WTC11 (cell line): ENCODE measurements around the gene TMEM178B. TPM values are rescaled to one million over a fixed set of nuclear protein-coding genes. Genes with fewer than 3 reads are reported as not detected.

Experiments
- AFF4 ChIP-seq: sonication (generic); formaldehyde crosslinking; IDR thresholded peaks from 2 replicates; pipeline ENCODE4 v1.8.1; 2023; ENCODE audit warnings: mild to moderate bottlenecking, missing genetic modification reagents, borderline replicate concordance
- ARID4B ChIP-seq: sonication (generic); formaldehyde crosslinking; IDR thresholded peaks from 2 replicates; pipeline ENCODE4 v1.8.0; 2023; ENCODE audit warnings: missing genetic modification reagents, mild to moderate bottlenecking, borderline replicate concordance
- CREB1 ChIP-seq: sonication (generic); formaldehyde crosslinking; IDR thresholded peaks from 2 replicates; pipeline ENCODE4 v1.8.0; 2023; ENCODE audit warnings: mild to moderate bottlenecking, missing genetic modification reagents
- FOXK1 ChIP-seq: sonication (generic); formaldehyde crosslinking; IDR thresholded peaks from 2 replicates; pipeline ENCODE4 v1.8.0; 2022; ENCODE audit warnings: mild to moderate bottlenecking, moderate library complexity, missing genetic modification reagents
- GABPB1 ChIP-seq: sonication (generic); formaldehyde crosslinking; IDR thresholded peaks from 2 replicates; pipeline ENCODE4 v1.8.1; 2023; ENCODE audit warnings: mild to moderate bottlenecking, missing genetic modification reagents
- IRF2 ChIP-seq: sonication (generic); formaldehyde crosslinking; IDR thresholded peaks from 2 replicates; pipeline ENCODE4 v1.8.0; 2022; ENCODE audit warnings: low read depth, missing genetic modification reagents, borderline replicate concordance
- JAZF1 ChIP-seq: fragments of 250-450 bp; sonication (Bioruptor Pico); IDR thresholded peaks from 2 replicates; pipeline ENCODE4 v1.9.0; 2021; ENCODE audit warnings: moderate library complexity, mild to moderate bottlenecking, inconsistent platforms
- KAT7 ChIP-seq: sonication (generic); formaldehyde crosslinking; IDR thresholded peaks from 2 replicates; pipeline ENCODE4 v1.8.1; 2023; ENCODE audit warnings: missing genetic modification reagents, mild to moderate bottlenecking, borderline replicate concordance
- SMAD4 ChIP-seq: sonication (generic); formaldehyde crosslinking; IDR thresholded peaks from 2 replicates; pipeline ENCODE4 v1.8.0; 2022; ENCODE audit warnings: mild to moderate bottlenecking, missing genetic modification reagents
- ZNF281 ChIP-seq: sonication (generic); formaldehyde crosslinking; IDR thresholded peaks from 2 replicates; pipeline ENCODE4 v1.8.0; 2023; ENCODE audit warnings: mild to moderate bottlenecking, missing genetic modification reagents
- ZNF416 ChIP-seq: fragments of 250-450 bp; sonication (Bioruptor Pico); IDR thresholded peaks from 2 replicates; pipeline ENCODE4 v1.9.0; 2021; ENCODE audit warnings: mild to moderate bottlenecking, inconsistent platforms
- ZNF671 ChIP-seq: fragments of 250-450 bp; sonication (Bioruptor Pico); IDR thresholded peaks from 2 replicates; pipeline ENCODE4 v1.8.0; 2021; ENCODE audit warnings: mild to moderate bottlenecking
- ZSCAN18 ChIP-seq: fragments of 250-450 bp; sonication (Bioruptor Pico); IDR thresholded peaks from 2 replicates; pipeline ENCODE4 v2.1.2; 2022; ENCODE audit warnings: mild to moderate bottlenecking, moderate library complexity
- total RNA-seq: library from RNA; stranded (reverse); gene quantifications from 3 replicates; pipeline ENCODE4 v1.2.3, GENCODE V29; 2021
- TF ChIP-seq, protein P1 (sequence below): fragments of 250-450 bp; sonication (Bioruptor Pico); IDR thresholded peaks from 2 replicates; pipeline ENCODE4 v1.8.0; 2021; ENCODE audit warnings: mild to moderate bottlenecking
- TF ChIP-seq, protein P2 (sequence below): sonication (generic); formaldehyde crosslinking; IDR thresholded peaks from 2 replicates; pipeline ENCODE4 v1.8.1; 2022; ENCODE audit warnings: low read depth, missing genetic modification reagents, borderline replicate concordance
- TF ChIP-seq, protein P3 (sequence below): sonication (generic); formaldehyde crosslinking; conservative IDR thresholded peaks from 2 replicates; pipeline ENCODE4 v1.8.1; 2023; ENCODE audit warnings: mild to moderate bottlenecking, low read depth, missing genetic modification reagents, moderate library complexity
- TF ChIP-seq, protein P4 (sequence below): sonication (generic); formaldehyde crosslinking; IDR thresholded peaks from 2 replicates; pipeline ENCODE4 v1.8.1; 2023; ENCODE audit warnings: mild to moderate bottlenecking, missing genetic modification reagents, moderate library complexity

Gene TMEM178B
- total RNA-seq, 1 experiment from 2014 or later = 20.4 TPM

DNA sequence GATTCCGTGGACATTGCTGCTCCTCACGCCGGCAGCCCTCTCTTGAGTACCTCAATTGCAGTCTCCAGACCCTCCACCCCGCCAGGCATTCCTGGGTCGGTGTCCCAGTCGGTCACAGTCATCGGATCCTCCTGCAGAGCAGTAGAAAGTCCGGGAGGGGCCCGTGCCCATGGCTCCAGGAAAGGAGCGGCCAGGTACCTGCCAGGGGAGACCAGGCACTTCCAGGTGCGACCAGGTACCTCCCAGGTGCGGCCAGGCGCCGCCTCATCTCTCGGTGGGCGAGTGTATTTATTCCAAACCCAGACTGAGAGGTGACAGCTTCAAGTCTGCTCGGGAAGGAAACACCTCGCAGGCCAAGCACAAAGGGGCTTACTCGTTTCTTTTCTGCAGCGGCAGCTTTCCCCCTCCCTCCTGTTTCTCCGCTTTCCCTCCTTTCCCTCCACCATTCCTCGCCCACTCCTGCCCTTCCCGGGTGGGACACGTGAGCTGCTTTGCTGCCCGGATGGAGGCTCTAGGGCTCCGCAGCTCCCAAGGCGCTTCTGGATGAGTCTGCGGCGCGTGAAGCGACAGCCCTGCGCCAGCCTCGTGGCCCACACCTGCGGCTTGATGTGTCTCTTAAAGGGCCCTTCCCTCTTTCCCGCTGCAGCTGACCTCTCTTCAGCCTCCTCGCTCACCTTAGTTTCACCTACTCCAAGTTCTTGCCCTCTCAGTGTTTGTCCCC, 438.0 kb downstream of the TMEM178B start (continued):
- TF ChIP-seq, protein P1, sequence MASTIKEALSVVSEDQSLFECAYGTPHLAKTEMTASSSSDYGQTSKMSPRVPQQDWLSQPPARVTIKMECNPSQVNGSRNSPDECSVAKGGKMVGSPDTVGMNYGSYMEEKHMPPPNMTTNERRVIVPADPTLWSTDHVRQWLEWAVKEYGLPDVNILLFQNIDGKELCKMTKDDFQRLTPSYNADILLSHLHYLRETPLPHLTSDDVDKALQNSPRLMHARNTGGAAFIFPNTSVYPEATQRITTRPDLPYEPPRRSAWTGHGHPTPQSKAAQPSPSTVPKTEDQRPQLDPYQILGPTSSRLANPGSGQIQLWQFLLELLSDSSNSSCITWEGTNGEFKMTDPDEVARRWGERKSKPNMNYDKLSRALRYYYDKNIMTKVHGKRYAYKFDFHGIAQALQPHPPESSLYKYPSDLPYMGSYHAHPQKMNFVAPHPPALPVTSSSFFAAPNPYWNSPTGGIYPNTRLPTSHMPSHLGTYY (CRISPR knock-in tag) = no peak
- TF ChIP-seq ZSCAN18 (CRISPR knock-in tag) (no peak), SMAD4 (CRISPR knock-in tag) (peak; percentile 75; the same call in 1 of the 2 replicates), CREB1 (peak; percentile 32; the same call in 1 of the 2 replicates), JAZF1 (CRISPR knock-in tag) (no peak), ARID4B (CRISPR knock-in tag) (peak; percentile 89), ZNF281 (CRISPR knock-in tag) (peak; percentile 57; the same call in 1 of the 2 replicates), IRF2 (CRISPR knock-in tag) (no peak), GABPB1 (no peak), FOXK1 (CRISPR knock-in tag) (peak; percentile 83; the same call in 1 of the 2 replicates), AFF4 (peak; percentile 85; the same call in 1 of the 2 replicates), KAT7 (CRISPR knock-in tag) (no peak), ZNF671 (CRISPR knock-in tag) (no peak), ZNF416 (CRISPR knock-in tag) (no peak)
- TF ChIP-seq, protein P2, sequence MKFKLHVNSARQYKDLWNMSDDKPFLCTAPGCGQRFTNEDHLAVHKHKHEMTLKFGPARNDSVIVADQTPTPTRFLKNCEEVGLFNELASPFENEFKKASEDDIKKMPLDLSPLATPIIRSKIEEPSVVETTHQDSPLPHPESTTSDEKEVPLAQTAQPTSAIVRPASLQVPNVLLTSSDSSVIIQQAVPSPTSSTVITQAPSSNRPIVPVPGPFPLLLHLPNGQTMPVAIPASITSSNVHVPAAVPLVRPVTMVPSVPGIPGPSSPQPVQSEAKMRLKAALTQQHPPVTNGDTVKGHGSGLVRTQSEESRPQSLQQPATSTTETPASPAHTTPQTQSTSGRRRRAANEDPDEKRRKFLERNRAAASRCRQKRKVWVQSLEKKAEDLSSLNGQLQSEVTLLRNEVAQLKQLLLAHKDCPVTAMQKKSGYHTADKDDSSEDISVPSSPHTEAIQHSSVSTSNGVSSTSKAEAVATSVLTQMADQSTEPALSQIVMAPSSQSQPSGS (CRISPR knock-in tag) = no peak
- TF ChIP-seq, protein P3, sequence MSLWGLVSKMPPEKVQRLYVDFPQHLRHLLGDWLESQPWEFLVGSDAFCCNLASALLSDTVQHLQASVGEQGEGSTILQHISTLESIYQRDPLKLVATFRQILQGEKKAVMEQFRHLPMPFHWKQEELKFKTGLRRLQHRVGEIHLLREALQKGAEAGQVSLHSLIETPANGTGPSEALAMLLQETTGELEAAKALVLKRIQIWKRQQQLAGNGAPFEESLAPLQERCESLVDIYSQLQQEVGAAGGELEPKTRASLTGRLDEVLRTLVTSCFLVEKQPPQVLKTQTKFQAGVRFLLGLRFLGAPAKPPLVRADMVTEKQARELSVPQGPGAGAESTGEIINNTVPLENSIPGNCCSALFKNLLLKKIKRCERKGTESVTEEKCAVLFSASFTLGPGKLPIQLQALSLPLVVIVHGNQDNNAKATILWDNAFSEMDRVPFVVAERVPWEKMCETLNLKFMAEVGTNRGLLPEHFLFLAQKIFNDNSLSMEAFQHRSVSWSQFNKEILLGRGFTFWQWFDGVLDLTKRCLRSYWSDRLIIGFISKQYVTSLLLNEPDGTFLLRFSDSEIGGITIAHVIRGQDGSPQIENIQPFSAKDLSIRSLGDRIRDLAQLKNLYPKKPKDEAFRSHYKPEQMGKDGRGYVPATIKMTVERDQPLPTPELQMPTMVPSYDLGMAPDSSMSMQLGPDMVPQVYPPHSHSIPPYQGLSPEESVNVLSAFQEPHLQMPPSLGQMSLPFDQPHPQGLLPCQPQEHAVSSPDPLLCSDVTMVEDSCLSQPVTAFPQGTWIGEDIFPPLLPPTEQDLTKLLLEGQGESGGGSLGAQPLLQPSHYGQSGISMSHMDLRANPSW (CRISPR knock-in tag) = 0 out of 2 replicates have a peak, but pooled peaks have one; percentile 68
- TF ChIP-seq, protein P4, sequence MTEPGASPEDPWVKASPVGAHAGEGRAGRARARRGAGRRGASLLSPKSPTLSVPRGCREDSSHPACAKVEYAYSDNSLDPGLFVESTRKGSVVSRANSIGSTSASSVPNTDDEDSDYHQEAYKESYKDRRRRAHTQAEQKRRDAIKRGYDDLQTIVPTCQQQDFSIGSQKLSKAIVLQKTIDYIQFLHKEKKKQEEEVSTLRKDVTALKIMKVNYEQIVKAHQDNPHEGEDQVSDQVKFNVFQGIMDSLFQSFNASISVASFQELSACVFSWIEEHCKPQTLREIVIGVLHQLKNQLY (CRISPR knock-in tag) = no peak
